Inflammatory macrophage treated with lipopolysaccharide for 1 hour (primary cell): Measurements from ENCODE around the gene RAMP1.
A peak's percentile ranks its signal among the peaks of the same experiment; 100 is the strongest.
"Not testable (repeated sequence)": the region's sequence is repeated elsewhere in the genome, so short reads cannot be mapped to it uniquely, and the experiment has no call there.

Experiments used
- DNase-seq, 2 donors: peaks; one replicate each; pipeline ENCODE4 v3.0.0-alpha.2; 2020 to 2022

RAMP1 gene

DNA sequence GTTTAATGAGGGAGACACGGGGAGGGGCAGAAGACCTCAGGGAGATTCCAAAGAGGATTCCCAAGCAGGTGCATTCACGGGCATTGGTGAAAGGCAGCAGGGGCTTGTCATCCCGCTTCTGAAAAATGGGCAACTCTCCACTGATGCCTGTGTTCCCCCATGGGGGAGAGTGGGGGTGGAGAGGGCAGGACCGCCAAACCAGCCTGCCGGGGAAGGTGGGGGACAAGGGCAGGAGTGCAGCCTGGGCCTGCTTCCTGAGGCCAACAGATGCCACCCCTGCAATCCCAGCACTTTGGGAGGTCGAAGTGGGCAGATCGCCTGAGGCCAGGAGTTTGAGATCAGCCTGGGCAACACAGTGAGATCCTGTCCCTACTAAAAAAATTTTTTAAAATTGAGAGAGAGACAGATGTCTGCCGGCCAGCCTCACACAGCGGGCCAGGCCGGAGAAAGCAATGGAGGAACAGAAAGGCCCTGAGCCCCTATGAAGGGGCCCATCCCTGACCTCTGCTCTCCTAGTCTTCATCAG, 62.6 kb downstream of the RAMP1 start:
- no peak for DNase-seq

DNA sequence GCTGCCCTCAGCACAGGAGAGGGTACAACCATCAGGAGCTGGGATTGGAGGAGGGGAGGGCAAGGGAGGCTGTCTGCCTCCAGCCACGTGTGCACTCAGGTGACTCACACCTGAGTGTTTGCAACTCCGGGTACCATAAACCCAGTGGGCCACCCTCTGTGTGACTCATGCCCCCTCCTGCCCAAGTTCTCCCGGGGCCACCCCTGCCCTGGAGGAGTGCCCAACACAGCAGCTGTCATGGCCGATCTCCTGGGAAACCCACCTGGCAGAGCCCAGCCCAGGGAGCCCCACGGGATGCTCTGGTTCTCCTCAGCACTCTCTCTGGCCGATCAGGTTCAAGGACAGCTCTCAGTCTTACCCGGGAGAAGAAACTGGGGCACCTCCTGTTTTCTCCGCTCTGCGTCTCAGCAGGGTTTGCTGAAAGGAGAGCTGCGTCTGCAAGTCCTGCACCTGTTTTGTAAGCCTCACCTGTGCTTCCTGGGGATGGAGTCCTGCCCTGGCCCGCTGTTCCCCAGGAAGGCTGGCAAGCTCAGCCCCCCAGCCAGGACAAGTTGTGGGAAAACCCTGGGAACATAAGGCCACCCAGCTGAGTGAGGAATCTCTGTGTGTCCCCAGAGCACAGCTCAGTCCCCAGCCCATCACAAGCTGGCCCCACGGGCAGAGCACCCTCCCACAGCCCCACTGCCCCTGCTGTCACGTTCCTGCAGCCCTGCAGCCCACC, 63.4 kb downstream of the RAMP1 start:
- DNase-seq, result no peak

DNA sequence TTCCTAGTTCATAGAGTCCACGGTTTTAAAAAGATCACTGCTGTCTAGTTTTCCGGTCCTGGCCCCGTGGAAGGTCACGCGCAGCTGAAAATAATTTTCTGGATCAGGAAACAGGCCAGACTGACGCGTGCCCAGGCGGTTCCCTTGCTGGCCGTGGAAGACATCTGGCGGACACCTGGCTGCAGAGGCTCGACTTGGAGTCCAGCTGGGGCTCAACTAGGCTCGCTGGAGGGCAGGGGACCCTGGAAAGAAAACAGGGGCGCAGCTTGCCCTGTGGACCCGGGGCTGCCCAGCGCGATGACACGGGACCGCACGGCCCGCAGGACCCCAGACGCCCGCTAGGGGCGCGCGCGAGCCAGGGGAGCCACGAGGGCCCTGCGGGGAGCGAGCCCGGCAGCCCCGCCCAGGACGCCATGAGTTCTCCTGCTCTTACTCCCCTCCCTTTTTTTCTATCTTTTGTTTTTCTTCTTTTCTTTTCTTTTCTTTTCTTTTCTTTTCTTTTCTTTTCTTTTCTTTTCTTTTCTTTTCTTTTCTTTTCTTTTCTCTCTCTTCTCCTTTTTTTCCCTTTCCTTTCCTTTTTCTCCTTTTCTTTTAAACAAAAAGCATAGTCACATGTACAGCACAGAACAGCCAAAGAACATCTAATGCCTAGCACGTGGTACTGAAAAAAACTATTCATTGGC, 64.2 kb downstream of the RAMP1 start:
- DNase-seq, result peak; percentile 61 to 89

DNA sequence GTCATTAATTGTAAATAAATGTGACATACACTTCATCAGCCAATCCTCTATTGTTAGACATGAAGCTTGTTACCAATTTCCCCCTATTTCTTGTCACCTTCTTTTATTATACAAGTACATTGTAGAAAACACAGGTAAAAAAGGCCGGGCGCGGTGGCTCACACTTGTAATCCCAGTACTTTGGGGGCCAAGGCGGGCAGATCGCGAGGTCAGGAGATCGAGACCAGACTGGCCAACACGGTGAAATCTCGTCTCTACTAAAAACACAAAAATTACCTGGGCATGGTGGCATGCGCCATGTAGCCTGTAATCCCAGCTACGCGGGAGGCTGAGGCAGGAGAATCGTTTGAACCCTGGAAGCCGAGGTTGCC, 64.7 kb downstream of the RAMP1 start:
- no peak for DNase-seq

DNA sequence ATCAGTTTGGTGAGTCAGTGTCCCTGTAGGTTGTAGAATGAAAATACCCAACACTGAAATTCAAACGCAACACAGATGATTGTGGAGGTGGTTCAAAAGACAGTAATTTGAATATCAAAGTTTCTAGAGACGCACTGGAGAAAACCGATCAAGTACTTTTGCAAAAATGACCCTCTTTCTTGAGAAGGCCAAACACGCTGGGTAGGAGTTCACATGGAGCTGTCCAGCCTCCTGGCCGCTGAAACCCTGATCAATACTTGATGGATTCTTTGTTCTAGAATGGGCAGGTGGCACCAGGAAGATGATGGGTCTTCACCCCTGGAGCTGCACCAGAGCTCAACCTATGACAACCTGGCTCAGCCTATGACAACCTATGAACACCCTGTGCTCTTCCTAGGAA, 67.7 kb downstream of the RAMP1 start:
- DNase-seq, result no peak

DNA sequence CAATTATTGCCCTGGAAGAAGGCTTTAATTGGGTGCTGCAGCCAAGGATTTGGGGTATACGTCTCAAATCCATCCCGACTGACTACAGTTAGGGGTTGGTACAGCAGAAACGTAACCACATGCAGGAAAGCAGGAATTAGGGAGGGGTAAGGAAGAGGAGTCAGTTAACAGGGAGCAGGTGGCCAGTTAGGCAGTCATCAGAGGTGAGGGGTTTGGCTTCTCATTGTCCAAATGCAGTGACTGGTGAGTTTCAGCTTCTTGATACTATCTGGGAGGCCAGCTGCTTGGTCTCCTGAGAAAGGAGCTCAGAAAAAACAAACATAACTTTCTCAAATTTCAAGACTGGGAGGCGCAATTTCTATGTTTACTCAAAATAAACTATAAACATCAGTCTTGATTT, 68.6 kb downstream of the RAMP1 start:
- DNase-seq, result no peak

DNA sequence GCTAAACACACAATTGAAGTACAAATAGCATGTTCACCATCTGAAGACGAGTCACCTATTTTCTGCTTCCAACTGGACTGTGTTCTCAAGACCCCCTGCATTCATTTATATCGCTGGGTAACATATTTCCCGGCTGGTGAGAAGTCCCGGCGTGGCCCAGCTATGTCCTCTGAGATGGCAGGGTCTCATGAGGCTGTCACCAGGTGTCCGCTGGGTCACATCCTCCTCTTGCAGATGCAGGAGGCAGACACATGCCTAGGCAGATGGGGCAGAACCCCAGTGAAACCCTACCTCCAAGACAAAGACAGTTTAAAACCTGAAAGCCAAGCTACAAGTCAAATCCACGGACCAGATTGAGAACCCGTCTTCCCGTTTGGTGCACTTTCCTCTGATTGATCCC, 70.6 kb downstream of the RAMP1 start:
- DNase-seq, result no peak

DNA sequence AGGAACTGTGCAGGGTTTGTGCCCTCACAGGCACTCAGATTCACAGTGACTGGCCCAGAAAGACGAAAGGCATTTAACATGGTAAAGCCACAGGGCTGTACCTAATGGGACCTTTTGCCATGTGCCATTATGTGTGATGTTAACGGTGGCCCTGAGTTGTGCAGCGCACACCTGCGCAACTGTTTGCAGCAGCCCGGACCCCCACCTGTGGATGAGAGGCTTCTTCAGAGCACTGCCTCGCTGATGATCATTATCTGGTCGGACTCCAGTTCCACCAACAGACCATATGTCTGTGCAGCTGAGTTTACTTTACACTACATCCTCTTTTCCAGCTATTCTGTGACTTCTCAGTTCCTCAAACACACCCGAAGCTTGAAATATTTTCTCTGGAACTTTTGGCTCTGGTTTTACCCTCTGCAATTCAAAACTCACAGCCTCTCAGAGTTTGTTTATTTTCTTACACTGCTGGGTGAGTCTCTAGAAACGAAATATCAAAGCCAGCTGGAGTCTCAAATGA, 71.8 kb downstream of the RAMP1 start:
- peak; percentile 44 to 56 for DNase-seq

DNA sequence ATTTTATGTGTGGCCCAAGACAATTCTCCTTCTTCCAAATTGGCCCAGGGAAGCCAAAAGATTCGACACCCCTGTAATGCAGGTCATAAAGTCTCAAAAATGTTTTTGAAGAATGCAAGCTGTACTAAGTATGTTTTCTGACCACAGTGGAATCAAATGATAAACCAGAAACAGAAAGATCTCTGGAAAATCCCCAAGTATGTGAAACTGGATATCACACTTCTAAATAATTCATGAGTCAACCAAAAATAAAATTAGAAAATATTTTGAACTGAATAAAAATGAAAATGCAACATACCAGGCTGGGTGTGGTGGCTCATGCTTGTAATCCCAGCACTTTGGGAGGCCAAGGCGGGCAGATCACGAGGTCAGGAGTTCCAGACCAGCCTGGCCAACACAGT, 73.3 kb downstream of the RAMP1 start:
- DNase-seq, result no peak

DNA sequence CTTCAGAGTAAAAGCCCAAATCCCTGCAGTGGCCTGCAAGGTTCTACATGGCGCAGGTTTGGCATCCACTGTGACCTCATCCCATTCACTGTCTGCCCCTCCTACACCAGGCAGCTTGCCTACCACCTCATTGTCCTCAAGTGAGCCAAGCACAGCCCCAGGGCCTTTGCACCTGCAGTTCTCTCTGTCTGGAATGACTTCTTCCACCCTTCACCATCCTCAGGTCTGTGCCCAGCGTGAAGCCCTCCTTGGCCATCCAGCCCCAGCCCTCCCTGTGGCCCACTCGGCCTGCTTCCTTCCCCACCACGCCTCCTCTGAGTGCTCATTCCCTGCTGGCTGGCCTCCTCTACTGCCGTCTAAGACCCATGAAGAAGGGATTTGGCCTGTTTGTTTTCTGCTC, 74.8 kb downstream of the RAMP1 start:
- DNase-seq, result no peak

DNA sequence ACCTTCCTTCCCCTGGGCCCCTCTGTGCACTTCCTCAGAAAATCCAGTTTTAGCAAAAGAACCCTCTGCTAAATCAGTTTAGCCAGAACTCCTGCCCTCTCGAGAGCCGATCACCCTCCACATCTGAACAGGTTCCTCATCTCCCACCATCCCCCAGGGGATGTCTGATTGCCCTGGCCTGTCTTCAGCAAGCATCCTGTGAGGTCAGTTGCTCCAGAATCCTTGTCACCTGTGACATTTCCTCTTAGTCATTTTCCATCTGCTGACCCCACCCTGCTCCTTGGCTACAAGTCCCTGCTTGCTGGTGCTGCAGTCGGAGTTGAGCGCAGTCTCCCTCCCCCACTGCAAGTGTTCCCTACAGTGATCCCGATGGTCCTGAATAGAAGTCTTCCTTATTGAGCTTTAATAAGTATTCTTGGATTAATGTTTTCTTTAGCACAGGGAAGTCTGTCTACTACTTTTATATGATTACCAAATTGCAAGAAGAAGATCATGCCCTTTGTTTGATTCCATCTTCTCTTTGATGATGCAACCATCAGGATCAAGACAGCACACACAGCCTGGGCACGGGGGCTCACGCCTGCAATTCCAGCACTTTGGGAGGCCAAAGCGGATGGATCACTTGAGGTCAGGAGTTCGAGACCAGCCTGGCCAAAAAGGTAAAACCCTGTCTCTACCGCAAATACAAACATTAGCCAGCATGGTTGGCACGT, 76.5 kb downstream of the RAMP1 start:
- no peak for DNase-seq

DNA sequence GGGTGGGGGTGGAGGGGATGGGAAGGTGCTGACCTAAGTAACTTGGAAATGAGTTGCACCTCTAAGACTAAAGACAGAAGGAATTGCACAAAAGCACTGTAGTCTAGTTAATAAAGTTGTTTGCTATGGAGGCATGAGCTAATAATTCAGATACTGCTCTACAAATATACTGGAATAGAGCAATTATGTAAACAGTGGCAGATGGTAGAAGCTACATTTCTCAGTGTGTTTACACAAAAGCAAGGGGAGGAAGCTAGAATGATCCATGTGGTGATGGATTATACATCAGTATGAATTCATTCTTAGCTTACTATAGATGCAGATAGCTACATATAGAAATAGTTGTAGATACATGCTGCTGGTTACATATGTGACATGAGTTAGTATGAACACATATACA, 79.8 kb downstream of the RAMP1 start:
- no peak for DNase-seq

DNA sequence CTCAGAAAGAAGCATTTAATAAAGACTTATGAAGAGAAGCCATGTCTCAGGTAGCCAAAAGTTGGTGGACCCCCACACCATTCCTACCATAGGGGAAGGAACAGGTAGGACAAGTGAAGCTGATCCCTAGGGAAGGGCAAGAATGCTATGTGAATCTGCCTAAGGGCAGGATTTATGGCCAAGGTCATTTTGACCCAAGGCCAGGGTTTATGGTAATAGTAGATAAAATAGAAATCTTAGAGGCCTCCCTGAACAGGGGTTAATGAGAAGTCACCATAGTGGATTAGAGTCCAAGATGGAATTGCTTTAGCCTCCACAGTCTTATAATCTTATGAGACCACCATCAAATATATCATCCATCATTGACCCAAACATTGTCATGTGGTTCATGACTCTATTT, 81.4 kb downstream of the RAMP1 start:
- DNase-seq, result no peak

DNA sequence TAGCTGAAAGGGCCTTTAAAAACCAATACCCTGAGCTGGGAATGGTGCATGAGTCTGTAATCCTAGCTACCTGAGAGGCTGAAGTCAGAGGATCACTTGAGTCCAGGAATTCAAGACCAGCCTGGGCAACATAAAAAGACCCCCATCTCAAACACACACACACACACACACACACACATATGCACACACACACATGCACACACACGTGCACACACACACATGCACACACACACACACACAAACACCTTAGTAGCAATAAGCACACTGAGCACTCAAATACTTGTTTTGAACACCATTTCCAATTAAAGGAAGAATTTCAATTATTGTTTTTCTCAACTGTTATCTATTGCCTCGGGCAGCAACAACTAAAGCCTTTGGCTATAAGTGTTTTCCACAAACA, 81.8 kb downstream of the RAMP1 start:
- no peak for DNase-seq

DNA sequence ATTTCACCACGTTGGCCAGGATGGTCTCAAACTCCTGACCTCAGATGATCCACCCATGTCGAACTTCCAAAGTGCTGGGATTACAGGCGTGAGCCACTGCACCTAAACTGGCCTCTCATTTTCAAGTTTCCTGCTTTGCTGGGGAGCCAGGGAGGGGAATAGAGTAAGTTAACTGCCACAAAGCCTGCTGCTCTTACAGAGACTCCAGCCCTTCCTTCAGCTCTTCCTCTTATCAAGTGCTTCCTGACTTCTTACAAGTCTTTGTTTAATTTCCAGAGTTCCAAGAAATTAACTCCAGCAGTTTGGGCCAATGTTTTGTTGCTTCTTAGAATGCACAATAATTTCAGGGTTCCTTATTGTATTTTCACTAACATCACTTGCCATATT, 83.1 kb downstream of the RAMP1 start:
- no peak for DNase-seq

DNA sequence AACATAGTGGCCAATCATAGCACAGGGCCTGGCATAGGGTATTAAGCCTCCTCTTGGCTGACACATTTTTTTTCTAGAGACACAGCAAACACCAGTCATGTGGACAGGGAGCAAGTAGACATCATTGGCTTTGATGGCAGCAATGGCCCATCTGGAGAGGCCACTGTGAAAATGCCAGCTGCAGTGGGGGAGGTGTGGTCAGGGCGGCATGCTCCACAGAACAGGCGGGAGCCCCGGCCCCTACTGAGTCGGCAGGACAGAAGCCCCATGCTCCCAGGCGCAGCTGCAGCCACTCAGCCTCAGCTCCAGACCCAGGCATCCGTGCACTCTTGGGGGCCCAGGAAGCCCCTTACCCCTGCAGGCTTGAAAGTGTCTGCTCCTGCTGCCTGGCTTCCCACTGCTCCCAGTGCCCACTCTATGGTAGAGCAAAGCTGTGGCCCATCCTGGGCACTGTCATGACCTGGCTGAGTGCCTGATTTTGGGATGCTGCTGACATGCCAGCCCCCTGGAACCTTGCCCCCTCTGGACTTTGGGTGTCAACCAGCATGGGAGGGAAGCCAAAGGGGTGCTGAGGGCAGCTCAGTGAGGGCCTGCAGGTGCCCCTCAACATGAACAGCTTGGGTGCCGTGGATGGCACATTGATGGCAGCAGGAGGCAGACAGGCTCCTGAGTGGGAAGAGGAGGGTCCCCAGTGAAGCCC, 84.1 kb downstream of the RAMP1 start:
- DNase-seq, result no peak

DNA sequence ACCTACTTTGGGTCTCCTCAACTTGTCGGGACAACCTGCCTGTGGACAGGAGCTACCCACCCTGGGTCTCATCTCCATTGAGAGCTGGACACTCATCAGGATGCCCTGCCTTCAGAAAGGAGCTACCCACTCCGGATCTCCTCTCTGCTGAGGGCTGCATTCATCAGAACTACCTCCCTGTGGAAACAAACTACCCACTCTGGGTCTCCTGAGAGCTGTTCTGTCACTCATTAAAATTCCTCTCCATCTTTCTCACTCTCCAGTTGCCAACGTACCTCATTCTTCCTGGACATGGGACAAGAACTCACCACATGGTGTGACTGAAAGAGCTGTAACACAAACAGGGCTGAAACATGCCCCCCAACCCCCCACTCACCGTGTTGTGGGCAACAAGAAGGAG, 84.9 kb downstream of the RAMP1 start:
- DNase-seq, result no peak

DNA sequence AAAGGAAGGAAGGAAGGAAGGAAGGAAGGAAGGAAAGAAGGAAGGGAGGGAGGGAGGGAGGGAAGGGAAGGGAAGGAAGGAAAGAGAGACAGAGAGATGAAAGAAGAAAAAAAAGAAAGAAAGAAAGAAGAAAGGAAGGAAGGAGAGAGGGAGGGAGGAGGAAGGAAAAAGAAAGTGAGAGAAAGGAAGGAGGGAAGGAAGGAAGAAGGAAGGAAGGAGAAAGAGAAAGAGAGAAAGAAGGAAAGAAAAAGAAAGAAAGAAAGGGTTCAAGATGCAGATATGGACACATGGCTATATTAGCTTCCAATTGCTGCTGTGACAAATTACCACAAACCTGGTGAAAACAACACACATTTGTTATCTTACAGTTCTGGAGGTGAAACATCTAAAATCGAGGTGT, 87.0 kb downstream of the RAMP1 start:
- DNase-seq, result no peak

DNA sequence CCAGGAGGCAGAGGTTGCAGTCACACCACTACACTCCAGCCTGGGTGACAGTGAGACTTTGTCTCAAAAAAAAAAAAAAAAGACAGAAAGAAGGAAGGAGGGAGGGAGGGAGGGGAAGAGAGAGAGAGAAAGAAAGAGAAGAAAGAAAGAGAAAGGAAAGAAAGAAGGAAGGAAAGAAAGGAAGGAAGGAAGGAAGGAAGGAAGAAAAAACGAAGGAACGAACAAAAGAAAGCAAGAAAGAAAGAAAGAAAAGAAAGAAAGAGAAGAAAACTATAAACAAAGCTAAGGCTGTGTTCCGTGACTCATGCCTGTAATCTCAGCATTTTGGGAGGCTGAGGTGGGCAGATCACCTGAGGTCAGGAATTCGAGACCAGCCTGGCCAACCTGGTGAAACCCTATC, 91.9 kb downstream of the RAMP1 start:
- not testable (repeated sequence) for DNase-seq

DNA sequence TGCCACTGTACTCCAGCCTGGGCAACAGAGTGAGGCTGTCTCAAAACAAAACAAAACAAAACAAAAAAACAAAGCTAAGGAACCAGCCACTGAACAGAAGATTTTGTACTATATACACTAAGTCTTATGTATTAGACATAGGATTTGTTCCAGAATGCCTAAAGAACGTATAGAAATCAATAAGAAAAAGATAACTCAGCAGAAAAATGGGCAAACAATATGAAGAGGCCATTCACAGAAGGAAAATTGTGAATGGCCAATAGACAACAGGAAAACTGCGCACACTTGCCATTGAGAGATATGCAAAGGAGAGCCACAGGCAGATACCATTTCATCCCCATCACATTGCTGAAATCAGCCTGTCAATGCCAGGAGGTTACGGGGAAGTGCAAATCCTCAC, 92.5 kb downstream of the RAMP1 start:
- no peak for DNase-seq

DNA sequence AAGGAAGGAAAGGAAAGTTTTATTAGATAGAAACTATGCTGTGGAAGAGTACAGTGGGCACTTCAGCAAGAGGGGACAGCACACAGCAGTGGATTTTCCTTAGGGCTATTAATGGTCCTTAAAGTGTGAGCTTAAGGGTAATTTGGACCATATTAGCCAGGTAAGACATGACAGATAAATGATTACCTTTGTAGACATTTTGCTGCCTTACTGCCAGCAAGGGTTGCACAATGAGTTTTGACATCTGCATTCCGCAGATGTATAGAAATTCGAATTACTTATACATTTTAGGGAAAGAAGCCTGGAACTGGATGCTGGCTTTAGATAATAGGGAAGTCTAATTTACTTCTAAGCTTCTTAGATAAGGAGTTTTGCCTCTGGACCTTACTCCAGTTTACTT, 93.4 kb downstream of the RAMP1 start:
- DNase-seq, result no peak

DNA sequence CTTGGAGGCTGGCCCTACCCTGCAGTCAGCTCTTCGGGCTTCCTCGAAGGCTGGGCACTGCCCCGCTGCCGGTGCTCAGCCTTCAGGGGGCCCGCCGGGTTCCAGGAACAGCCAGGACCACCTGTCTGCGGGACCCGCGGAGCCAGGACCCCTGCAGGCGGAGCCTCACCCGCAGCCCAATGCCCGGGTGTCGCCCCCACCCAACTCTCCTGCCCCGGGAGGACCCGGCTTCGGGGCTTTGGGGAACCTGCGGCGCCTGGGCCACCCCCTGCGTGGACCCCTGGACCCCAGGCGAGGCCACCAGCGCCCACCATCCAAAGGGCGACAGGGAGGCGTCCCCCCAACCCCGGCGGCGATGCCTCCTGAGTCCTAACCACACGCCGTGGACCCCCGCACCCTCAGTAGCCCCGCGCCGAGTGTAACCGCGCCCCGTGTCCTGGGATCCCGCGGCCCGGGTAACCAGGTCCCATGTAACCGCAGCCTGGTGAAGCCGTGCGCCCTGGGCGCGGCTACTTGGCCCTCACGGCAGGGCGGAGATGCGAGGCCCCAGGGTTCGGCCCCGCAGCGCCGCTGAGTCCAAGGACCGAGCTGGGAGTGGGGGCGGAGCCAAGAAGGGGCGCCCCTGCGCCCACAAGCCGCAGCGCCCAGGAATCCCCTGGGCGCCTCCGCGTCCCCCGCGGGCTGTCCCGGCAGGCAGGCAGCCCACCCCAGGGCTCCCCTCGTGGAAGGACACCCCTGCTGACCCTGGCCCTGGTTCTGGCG, 96.4 kb downstream of the RAMP1 start:
- no peak for DNase-seq

DNA sequence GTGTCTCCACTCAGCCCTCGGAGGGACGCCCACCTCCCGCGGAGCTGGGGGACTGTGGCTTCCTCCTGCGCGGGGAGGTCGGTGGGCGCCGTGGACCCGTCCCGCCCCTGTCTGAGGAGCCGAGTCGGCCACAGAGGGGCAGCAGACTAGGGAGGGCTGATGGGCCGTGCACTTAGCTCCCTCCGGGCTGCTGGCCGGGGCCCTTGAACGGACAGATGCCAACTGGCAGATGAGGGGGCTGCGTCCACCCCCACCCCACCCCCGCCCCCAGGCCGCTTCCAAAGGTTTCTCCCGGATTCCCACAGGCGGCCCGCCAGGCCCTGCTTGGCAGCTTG, 96.9 kb downstream of the RAMP1 start:
- DNase-seq, result no peak
